IMR-90 (cell line): ENCODE results near the gene SHISA6.

Experiments
- BHLHE40 ChIP-seq: fragments of 150-350 bp; IDR thresholded peaks from 2 replicates; pipeline ENCODE4 v1.6.1; 2016; ENCODE audit warnings: mild to moderate bottlenecking, low read depth, low read length
- CHD1 ChIP-seq: IDR thresholded peaks from 2 replicates; pipeline ENCODE4 v1.6.1; 2012; ENCODE audit warnings: low read depth, low read length, improper control_type of control experiment
- MAFK ChIP-seq: IDR thresholded peaks from 2 replicates; pipeline ENCODE4 v1.6.1; 2012; ENCODE audit warnings: low read depth, low read length, improper control_type of control experiment
- MAZ ChIP-seq: IDR thresholded peaks from 2 replicates; pipeline ENCODE4 v1.6.1; 2012; ENCODE audit warnings: low read depth, mild to moderate bottlenecking, low read length, improper control_type of control experiment, moderate library complexity, borderline replicate concordance
- MXI1 ChIP-seq: IDR thresholded peaks from 2 replicates; pipeline ENCODE4 v1.6.1; 2012; ENCODE audit warnings: low read depth, mild to moderate bottlenecking, low read length, moderate library complexity, borderline replicate concordance
- NFE2L2 ChIP-seq: fragments of 150-350 bp; IDR thresholded peaks from 2 replicates; pipeline ENCODE4 v1.6.1; 2016; ENCODE audit warnings: low read depth, mild to moderate bottlenecking, low read length
- POLR2A ChIP-seq: IDR thresholded peaks from 2 replicates; pipeline ENCODE4 v1.6.1; 2012; ENCODE audit warnings: mild to moderate bottlenecking, low read depth, low read length
- RAD21 ChIP-seq: IDR thresholded peaks from 2 replicates; pipeline ENCODE4 v1.6.1; 2012; ENCODE audit warnings: low read length, improper control_type of control experiment
- RFX5 ChIP-seq: IDR thresholded peaks from 2 replicates; pipeline ENCODE4 v1.8.0; 2012; ENCODE audit warnings: low read depth, mild to moderate bottlenecking, low read length, moderate library complexity
- SMC3 ChIP-seq: fragments of 150-350 bp; IDR thresholded peaks from 2 replicates; pipeline ENCODE4 v1.6.1; 2016; ENCODE audit warnings: low read depth, mild to moderate bottlenecking, antibody characterized with exemption, low read length, moderate library complexity
- TF ChIP-seq, protein P1 (sequence below): conservative IDR thresholded peaks from 2 replicates; pipeline ENCODE4 v1.5.1; 2012; ENCODE audit warnings: mild to moderate bottlenecking, low read depth, low read length, improper control_type of control experiment
- TF ChIP-seq, protein P2 (sequence below): fragments of 150-350 bp; IDR thresholded peaks from 2 replicates; pipeline ENCODE4 v1.6.1; 2016; ENCODE audit warnings: low read depth, mild to moderate bottlenecking, low read length, moderate library complexity, borderline replicate concordance
- TF ChIP-seq, protein P3 (sequence below): fragments of 150-350 bp; IDR thresholded peaks from 2 replicates; pipeline ENCODE4 v1.6.1; 2017; ENCODE audit warnings: mild to moderate bottlenecking, antibody characterized with exemption, low read length, low read depth

DNA sequence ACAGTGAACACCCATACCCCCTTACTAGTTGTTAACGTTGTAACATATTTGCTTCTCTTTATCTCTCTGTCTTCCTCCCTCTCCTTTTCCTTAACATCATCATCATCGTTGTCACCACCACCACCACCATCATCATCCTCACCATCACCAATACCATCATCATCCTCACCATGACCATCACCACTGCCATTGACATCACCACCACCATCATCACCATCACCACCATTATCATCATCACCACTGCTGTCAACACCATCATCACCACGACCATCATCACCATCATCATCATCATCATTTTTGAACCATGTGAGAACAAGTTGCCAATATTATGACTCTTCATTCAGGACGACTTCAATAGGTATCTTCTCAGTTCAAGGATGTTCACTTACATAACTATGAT is 35.5 kb downstream of the SHISA6 start:
- TF ChIP-seq CHD1 (no peak), MXI1 (no peak), RFX5 (no peak), POLR2A (no peak), RAD21 (no peak), MAZ (no peak), MAFK (no peak), NFE2L2 (no peak), BHLHE40 (no peak), SMC3 (no peak)
- TF ChIP-seq, protein P1, sequence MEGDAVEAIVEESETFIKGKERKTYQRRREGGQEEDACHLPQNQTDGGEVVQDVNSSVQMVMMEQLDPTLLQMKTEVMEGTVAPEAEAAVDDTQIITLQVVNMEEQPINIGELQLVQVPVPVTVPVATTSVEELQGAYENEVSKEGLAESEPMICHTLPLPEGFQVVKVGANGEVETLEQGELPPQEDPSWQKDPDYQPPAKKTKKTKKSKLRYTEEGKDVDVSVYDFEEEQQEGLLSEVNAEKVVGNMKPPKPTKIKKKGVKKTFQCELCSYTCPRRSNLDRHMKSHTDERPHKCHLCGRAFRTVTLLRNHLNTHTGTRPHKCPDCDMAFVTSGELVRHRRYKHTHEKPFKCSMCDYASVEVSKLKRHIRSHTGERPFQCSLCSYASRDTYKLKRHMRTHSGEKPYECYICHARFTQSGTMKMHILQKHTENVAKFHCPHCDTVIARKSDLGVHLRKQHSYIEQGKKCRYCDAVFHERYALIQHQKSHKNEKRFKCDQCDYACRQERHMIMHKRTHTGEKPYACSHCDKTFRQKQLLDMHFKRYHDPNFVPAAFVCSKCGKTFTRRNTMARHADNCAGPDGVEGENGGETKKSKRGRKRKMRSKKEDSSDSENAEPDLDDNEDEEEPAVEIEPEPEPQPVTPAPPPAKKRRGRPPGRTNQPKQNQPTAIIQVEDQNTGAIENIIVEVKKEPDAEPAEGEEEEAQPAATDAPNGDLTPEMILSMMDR, result no peak
- TF ChIP-seq, protein P2, sequence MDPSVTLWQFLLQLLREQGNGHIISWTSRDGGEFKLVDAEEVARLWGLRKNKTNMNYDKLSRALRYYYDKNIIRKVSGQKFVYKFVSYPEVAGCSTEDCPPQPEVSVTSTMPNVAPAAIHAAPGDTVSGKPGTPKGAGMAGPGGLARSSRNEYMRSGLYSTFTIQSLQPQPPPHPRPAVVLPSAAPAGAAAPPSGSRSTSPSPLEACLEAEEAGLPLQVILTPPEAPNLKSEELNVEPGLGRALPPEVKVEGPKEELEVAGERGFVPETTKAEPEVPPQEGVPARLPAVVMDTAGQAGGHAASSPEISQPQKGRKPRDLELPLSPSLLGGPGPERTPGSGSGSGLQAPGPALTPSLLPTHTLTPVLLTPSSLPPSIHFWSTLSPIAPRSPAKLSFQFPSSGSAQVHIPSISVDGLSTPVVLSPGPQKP, result no peak
- TF ChIP-seq, protein P3, sequence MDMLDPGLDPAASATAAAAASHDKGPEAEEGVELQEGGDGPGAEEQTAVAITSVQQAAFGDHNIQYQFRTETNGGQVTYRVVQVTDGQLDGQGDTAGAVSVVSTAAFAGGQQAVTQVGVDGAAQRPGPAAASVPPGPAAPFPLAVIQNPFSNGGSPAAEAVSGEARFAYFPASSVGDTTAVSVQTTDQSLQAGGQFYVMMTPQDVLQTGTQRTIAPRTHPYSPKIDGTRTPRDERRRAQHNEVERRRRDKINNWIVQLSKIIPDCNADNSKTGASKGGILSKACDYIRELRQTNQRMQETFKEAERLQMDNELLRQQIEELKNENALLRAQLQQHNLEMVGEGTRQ, result no peak
